GM18909 (cell line): ENCODE results near the gene CARD10.
A peak's percentile ranks its signal among the peaks of the same experiment; 100 is the strongest.
"Not testable (repeated sequence)": the region's sequence is repeated elsewhere in the genome, so short reads cannot be mapped to it uniquely, and the experiment has no call there.

Experiments used
- ATAC-seq: cut with Tn5 transposase; IDR thresholded peaks from one replicate; pipeline ENCODE4 v1.9.1; 2021; ENCODE audit warnings: mild to moderate bottlenecking; ENCODE audit not compliant: unreplicated experiment, poor library complexity

The CARD10 gene

GRCh38 chr22:37470087-37470445 lies 49.1 kb downstream of the CARD10 start:
- ATAC-seq: no peak

DNA sequence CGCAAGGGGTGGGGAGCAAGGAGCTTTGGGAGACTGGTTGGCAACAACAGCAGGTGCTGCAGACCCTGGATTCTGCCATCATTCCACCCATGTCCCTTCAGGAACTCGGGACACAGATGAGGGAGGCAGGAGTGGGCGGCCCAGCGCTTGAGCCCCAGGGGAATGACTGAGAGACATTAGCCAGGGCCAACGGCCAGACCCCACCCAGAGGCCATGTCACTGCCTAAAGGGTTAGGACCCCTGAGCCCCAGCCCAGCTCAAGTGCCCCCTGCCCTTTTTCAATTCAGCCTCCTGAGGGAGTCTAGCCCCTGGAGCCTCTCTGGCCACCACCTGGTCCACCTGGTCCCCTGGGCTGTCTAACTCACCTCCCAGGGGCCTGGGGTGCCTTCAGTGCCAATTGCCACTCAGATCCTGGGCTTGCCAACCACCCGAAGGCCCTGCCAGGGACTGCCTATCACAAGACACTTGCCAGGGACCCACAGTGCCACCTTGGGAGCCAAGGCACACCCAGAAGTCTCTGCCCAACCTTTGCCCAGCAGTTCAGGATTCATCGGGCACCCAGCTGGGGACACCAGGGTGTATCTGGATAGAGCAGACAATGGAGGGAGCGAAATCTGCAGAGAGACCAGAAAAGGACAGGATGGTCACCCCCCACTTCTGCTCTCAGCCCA lies 49.7 kb downstream of the CARD10 start:
- no peak for ATAC-seq

DNA sequence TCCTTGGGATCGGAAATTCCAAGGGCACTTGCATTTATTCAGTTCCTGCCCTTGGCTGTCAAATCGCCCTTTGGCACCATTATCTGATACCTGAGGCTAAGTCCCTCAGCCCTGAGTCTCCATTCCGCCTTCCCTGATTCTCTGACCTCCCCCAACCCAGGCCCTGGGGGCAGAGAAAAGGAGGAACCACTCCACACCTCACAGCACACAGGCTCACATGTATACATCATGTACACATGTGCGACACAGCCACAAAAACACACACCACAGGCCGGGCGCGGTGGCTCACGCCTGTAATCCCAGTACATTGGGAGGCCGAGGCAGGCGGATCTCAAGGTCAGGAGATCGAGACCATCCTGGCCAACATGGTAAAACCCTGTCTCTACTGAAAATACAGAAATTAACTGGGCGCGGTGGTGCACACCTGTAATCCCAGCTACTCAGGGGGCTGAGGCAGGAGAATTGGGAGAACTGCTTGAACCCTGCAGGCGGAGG lies 51.0 kb downstream of the CARD10 start:
- not testable (repeated sequence) for ATAC-seq

DNA sequence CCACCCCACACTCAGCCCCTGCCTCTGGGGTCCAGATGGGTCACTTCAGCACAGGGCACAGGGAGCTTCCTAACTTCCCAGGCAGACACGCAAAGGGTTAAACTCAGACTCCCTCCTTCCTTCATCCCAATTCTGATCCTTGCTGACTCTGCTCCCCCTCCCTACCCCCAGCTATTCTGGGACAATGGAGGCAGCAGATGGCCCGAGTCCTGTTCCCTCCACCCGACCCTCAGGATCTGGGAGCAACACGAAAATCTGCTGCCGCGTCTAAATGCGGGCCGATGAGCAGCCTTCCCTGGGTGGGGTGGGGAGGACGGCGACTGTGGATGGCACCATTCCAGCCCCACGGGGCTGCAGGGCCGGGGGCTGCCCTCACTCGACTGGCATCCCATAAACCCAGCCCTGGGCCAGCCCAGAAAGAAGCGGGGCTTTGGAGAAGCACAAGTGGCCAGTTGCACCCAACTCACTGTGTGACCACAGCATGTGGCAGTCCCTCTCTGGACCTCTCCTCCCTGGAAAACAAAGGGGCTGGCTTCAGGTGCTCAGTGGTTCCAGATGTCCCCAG lies 51.7 kb downstream of the CARD10 start:
- ATAC-seq: no peak

- no peak for ATAC-seq
Observed at GRCh38 chr22:37464181-37464580, 55.0 kb downstream of the CARD10 start.

GRCh38 chr22:37462983-37463382 lies 56.2 kb downstream of the CARD10 start:
- no peak for ATAC-seq

GRCh38 chr22:37462436-37462835 lies 56.8 kb downstream of the CARD10 start:
- no peak for ATAC-seq

- ATAC-seq: no peak
Observed at GRCh38 chr22:37461961-37462360, 57.3 kb downstream of the CARD10 start.

DNA sequence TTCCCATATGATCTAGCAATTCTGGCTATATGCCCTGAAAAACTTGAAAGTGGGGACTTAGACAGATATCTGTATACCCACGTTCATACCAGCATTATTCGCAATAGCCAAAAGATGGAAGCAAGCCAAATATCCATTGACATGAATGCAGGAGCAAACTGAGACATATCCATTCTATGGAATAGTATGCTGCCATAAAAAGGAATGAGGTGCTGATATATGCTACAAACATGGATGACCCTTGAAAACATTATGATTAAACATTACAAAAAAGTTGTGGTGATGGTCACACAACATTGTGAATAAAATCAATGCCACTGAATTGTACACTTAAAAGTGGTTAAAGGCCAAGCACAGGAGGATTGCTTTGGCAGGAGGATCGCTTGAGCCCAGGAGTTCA lies 58.5 kb downstream of the CARD10 start:
- ATAC-seq: no peak

GRCh38 chr22:37459206-37459605 lies 60.0 kb downstream of the CARD10 start:
- ATAC-seq: no peak

DNA sequence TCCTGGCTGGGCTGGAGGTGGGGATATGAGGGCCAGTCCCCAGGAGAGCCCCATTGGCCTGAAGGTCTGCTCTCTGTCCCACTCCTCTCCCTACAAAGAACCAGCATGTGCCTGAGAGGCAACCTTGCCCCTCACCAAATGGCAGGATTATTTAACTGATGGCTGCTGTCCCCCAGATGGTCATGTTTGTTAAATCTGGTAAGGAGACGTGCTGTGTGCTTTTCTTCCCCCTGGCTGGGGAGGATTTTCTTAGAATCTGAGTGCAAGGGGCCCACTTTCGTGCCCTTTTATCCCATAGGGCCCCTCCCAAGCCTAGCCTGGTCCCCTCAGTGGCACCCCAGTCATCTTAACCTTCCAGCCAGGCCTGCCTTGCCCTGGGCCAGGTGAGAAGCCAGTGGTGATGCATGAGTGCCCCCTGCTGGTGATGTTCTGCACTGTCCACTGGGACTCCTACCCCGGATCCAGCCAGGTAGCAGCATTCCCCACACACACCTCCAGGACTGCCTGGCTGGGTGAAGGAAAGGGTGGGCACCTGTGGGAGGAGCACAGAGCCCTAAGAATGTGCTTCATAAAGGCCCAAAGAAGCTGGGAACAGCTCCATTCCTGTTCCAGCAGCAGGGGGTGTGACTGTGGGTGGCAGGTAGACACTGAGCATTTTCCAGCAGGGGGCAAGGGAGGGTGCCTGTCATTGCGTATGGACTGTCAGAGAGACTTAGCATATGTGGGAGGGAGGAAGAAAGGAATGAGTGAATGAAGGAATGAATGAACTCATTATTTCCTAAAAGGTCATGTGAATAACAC lies 61.9 kb downstream of the CARD10 start:
- peak; percentile 52 for ATAC-seq

DNA sequence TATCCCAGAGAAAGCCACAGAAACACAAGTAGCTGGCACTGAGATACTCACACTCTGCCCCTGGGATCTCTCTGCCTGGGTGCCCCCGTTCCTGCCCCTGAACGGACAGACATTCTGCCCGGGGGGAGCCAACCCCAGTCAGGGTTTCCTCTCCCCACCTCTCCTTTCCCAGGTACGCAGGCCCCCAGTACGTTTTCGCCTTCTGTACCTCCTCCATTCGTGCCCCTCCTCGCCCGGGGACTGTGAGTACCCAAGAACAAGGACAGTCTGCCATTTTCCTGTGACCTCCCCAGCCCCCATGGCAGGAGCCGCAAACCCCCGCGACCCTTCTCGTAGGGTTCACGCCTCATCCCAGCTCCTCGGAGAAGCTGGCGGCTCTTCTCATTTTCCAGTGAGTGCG lies 62.9 kb downstream of the CARD10 start:
- ATAC-seq: no peak

DNA sequence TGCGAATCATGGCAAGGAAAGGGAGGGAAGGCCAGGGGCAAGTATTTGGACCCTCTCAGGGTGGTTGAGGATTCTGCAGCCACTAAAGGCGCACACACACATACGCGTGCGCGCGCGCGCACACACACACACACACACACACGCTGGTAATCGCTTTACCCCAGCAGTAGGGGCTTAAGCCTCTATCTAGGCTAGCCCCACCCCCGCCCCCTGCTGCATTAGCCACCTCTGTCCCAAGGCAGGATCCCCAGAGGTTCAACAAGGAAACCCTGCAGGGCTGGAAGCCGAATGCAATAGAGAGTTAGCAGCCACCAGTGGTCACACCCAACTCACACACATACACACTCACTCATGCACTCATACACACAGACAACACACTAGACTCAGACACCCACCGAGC lies 63.3 kb downstream of the CARD10 start:
- no peak for ATAC-seq

DNA sequence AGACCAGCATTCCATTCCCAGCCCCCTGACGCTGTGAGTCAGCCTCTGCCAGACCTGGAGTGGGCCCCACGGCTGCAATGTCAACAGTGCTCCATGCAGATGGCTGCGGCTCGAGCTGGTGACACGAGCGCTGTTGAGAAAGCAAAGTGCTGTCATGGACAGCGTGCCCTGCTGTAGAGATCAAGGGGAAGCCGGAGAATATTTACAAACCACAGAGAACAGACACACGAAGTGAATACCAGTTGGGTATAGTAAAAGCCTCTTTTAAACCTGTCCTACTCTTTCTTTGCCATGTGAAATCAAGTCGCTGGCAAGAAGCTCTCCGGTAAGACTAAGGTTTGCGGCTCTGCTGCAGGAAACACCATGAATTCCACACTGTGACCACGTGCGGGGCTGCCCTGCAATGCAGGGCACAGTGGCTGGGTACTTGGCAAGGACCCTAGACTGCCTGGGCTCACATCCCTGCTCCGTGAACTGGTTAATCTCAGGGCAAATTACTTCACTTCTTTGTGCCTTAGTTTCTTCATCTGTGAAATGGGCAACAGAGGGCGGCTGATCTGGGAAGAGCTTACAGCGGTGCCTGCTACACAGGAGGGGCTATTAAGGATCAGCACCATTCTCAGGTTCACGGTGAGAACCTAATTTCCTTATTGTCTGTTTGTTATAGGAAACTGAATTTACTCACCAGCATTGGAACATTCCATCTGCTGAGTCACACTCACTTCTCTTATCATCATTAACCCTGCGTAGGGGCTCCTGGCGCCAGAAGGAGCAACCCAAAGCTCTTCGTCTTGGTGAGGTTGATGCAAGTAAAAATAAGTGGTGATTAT lies 64.1 kb downstream of the CARD10 start:
- no peak for ATAC-seq

DNA sequence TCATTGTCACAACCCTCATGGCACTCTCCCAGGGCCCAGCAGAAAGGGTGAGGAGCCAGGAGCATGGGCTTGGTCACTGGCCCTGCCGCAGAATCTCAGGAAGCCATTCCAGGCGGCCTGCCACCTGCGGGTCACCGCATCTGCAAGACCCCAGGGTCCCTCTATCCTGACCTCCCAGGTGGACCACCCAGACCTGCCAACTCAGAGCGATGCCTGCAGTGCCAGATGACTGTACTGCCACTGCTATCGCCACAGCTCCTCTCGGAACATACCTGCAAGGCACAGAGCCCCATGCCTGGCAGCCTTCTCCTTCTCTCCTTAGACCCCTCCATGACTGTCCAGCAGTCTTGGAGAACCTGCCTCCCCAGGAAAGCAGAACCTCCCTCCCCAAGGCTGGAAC lies 65.5 kb downstream of the CARD10 start:
- ATAC-seq: no peak

DNA sequence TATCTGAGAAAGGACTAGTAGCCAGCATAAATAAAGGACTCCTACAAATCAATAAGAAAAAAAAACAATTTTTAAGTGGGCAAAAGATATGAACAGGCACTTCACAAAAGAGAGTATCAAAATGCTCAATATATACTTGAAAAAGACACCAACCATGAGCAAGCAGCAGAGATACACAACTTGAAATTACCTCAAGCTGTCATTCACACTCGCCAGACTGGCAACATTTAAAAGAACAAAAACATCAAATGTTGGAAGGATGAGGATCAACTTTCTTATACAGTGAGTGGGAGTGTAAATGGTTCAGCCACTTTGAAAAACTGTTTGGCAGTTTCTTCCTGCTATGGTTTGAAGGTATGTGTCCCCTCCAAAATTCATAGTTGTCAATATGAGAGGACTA lies 68.0 kb downstream of the CARD10 start:
- ATAC-seq: no peak

GRCh38 chr22:37449331-37450001 lies 69.7 kb downstream of the CARD10 start:
- ATAC-seq: no peak

DNA sequence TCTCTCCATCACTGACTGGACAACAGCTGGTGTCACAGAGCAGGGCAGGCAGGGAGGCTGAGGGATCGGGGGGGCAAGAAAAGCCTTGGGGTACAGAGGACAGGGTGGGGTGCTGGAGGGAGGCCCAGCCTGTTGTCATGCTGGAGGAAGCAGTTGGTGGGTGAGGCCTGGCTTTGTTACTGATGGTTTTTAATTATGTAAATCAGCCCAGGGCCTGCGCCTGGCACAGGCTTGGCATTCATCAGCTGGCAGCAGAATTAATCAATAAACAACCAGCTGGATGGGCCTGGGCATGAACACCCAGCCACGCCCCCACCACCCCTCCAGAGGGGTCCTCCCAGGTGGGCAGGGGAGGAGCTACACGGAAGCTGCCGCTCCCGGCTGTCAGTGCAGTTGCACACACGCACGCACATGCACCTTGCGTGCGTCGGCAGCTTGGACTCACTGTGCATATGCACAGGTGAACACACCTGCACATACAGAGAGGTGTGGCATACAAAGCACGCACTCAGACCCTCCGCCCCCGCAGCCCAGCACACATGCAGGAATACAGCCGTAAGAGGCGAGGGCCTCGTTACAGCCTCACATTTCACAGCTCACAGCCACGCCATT lies 70.6 kb downstream of the CARD10 start:
- no peak for ATAC-seq

DNA sequence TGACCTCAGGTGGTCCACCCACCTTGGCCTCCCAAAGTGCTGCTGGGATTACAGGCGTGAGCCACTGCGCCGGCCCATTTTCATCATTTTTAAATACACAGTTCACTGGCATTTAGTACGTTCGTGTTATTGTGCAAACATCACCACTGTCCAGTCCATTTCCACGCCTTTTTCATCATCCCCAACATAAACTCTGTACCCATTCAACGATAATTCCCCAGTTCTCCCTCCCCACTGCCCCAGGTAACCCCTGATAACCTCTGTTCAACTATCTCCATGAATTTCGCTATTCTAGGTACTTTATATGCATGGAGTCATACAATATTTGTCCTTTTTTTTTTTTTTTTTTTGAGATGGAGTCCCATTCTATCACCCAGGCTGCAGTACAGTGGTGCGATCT lies 73.7 kb downstream of the CARD10 start:
- ATAC-seq: no peak

GRCh38 chr22:37443977-37444376 lies 75.2 kb downstream of the CARD10 start:
- ATAC-seq: no peak
